ENCODE measurements around the gene EML1.

The EML1 gene

GRCh38 chr14:99821519-99822508, 28.6 kb downstream of the EML1 start:
- DNase-seq (ENCODE audit: low read depth in 2 of 2, low spot score in 1 of 2) = no peak

GRCh38 chr14:99822800-99823455, 29.7 kb downstream of the EML1 start:
- no peak for DNase-seq (ENCODE audit: low read depth in 2 of 2, low spot score in 1 of 2)

GRCh38 chr14:99824776-99825175, 31.6 kb downstream of the EML1 start:
- DNase-seq (ENCODE audit: low read depth in 2 of 2, low spot score in 1 of 2) = no peak

GRCh38 chr14:99829450-99829849, 36.2 kb downstream of the EML1 start:
- DNase-seq (ENCODE audit: low read depth in 2 of 2, low spot score in 1 of 2) = no peak

GRCh38 chr14:99831303-99831702, 38.1 kb downstream of the EML1 start:
- no peak for DNase-seq (ENCODE audit: low read depth in 2 of 2, low spot score in 1 of 2)

GRCh38 chr14:99831903-99832685, 38.9 kb downstream of the EML1 start:
- DNase-seq (ENCODE audit: low read depth in 2 of 2, low spot score in 1 of 2) = no peak

GRCh38 chr14:99837822-99838221, 44.6 kb downstream of the EML1 start:
- no peak for DNase-seq (ENCODE audit: low read depth in 2 of 2, low spot score in 1 of 2)

GRCh38 chr14:99838639-99839134, 45.5 kb downstream of the EML1 start:
- no peak for DNase-seq (ENCODE audit: low read depth in 2 of 2, low spot score in 1 of 2)

- no peak for DNase-seq (ENCODE audit: low read depth in 2 of 2, low spot score in 1 of 2)
Observed at GRCh38 chr14:99839696-99840095, 46.5 kb downstream of the EML1 start.

GRCh38 chr14:99840265-99840664, 47.1 kb downstream of the EML1 start:
- DNase-seq (ENCODE audit: low read depth in 2 of 2, low spot score in 1 of 2) = no peak

GRCh38 chr14:99840774-99841305, 47.6 kb downstream of the EML1 start:
- no peak for DNase-seq (ENCODE audit: low read depth in 2 of 2, low spot score in 1 of 2)

GRCh38 chr14:99841436-99842071, 48.3 kb downstream of the EML1 start:
- no peak for DNase-seq (ENCODE audit: low read depth in 2 of 2, low spot score in 1 of 2)

- no peak for DNase-seq (ENCODE audit: low read depth in 2 of 2, low spot score in 1 of 2)
Observed at GRCh38 chr14:99842141-99842540, 48.9 kb downstream of the EML1 start.

- no peak for DNase-seq (ENCODE audit: low read depth in 2 of 2, low spot score in 1 of 2)
Observed at GRCh38 chr14:99846808-99847207, 53.6 kb downstream of the EML1 start.

GRCh38 chr14:99850709-99851108, 57.5 kb downstream of the EML1 start:
- no peak for DNase-seq (ENCODE audit: low read depth in 2 of 2, low spot score in 1 of 2)

- no peak for DNase-seq (ENCODE audit: low read depth in 2 of 2, low spot score in 1 of 2)
Observed at GRCh38 chr14:99852578-99852977, 59.4 kb downstream of the EML1 start.

- DNase-seq (ENCODE audit: low read depth in 2 of 2, low spot score in 1 of 2) = no peak
Observed at GRCh38 chr14:99853206-99853605, 60.0 kb downstream of the EML1 start.

- no peak for DNase-seq (ENCODE audit: low read depth in 2 of 2, low spot score in 1 of 2)
Observed at GRCh38 chr14:99854831-99855230, 61.6 kb downstream of the EML1 start.

GRCh38 chr14:99855271-99855670, 62.1 kb downstream of the EML1 start:
- no peak for DNase-seq (ENCODE audit: low read depth in 2 of 2, low spot score in 1 of 2)

GRCh38 chr14:99857551-99857950, 64.3 kb downstream of the EML1 start:
- no peak for DNase-seq (ENCODE audit: low read depth in 2 of 2, low spot score in 1 of 2)

GRCh38 chr14:99860219-99860618, 67.0 kb downstream of the EML1 start:
- no peak for DNase-seq (ENCODE audit: low read depth in 2 of 2, low spot score in 1 of 2)

All from stimulated activated CD8-positive, alpha-beta memory T cell treated with anti-CD3 and anti-CD28 coated beads, Interleukin-4, amount 100 ng/mL, for 4 hours (primary cell).